Left colon (tissue), 2 donors: ENCODE results near the gene LUC7L2. TPM values are rescaled to one million over a fixed set of nuclear protein-coding genes. Genes with fewer than 3 reads are reported as not detected.
A peak's percentile ranks its signal among the peaks of the same experiment; 100 is the strongest.
"Not testable (repeated sequence)": the region's sequence is repeated elsewhere in the genome, so short reads cannot be mapped to it uniquely, and the experiment has no call there.

Experiments
- ATAC-seq: fragments of 200-7000 bp; cut with Tn5 transposase; one replicate; pipeline ENCODE4 v1.9.1; 2020; ENCODE audit warnings: mild to moderate bottlenecking, moderate library complexity
- DNase-seq, 2 donors: peaks; one replicate each; pipeline ENCODE4 v3.0.0-alpha.2; 2020
- intact Hi-C, 2 donors: fragments of 100-400 bp; cut with DNase I in 1 of 2; cut with micrococcal nuclease in 1 of 2; formaldehyde crosslinking; loops; one replicate each; pipeline versions ENCODE4 v1.11.2 to v1.14.0; 2022; cut with DNase I, micrococcal nuclease
- total RNA-seq, 2 donors: library from RNA; stranded (reverse); fragmentation: NEBNext Ultra II Directional; extraction: Animal tissue kit (Norgen Biotek cat#: 25700); gene quantifications; one replicate each; pipeline ENCODE4 v1.2.1, GENCODE V29; 2021
- donor health status: DM: no; HTN: no; CAD: no.
- donor health status: DM: yes; HTN: yes; CAD: no.

LUC7L2 gene
- total RNA-seq, 2 donors from 2014 or later: 70.0 to 70.8 TPM

- no peak for ATAC-seq
- DNase-seq: no peak
- intact Hi-C loops: no loop called here
These were observed 14.7 kb upstream of the LUC7L2 start for GRCh38 chr7:139345042-139345441.

GRCh38 chr7:139351027-139351426 lies 8.7 kb upstream of the LUC7L2 start:
- intact Hi-C loops: no loop called here
- ATAC-seq (no peak), DNase-seq (no peak)

- no peak for ATAC-seq
- intact Hi-C loops: no loop called here
- DNase-seq: no peak
These were observed 5.0 kb upstream of the LUC7L2 start for GRCh38 chr7:139354729-139355128.

GRCh38 chr7:139355320-139355719 lies 4.4 kb upstream of the LUC7L2 start:
- DNase-seq (no peak), ATAC-seq (no peak)
- intact Hi-C loops: no loop called here

GRCh38 chr7:139357729-139358506 lies 1.8 kb upstream of the LUC7L2 start:
- ATAC-seq, DNase-seq, intact Hi-C loops: not testable (repeated sequence)

GRCh38 chr7:139358541-139359365 lies 941 bp upstream of the LUC7L2 start:
- DNase-seq: peak in 1 of 2 donors; percentile 43
- peak; percentile 25 for ATAC-seq
- intact Hi-C loops: no loop called here

- intact Hi-C loops: no loop called here
- DNase-seq (peak; percentile 97 to 98), ATAC-seq (peak; percentile 78)
These were observed 685 bp downstream of the LUC7L2 start for GRCh38 chr7:139360210-139360947.

- intact Hi-C loops: no loop called here
- DNase-seq: no peak
- ATAC-seq: no peak
These were observed 1.2 kb downstream of the LUC7L2 start for GRCh38 chr7:139360948-139361307.

GRCh38 chr7:139361523-139361922 lies 1.8 kb downstream of the LUC7L2 start:
- intact Hi-C loops: no loop called here
- DNase-seq (no peak), ATAC-seq (no peak)

GRCh38 chr7:139362302-139362701 lies 2.6 kb downstream of the LUC7L2 start:
- ATAC-seq (no peak), DNase-seq (no peak)
- intact Hi-C loops: no loop called here

GRCh38 chr7:139362981-139363380 lies 3.3 kb downstream of the LUC7L2 start:
- intact Hi-C loops: no loop called here
- DNase-seq (no peak), ATAC-seq (no peak)

GRCh38 chr7:139365336-139365735 lies 5.6 kb downstream of the LUC7L2 start:
- DNase-seq (no peak), ATAC-seq (no peak)
- intact Hi-C loops: no loop called here

- DNase-seq (no peak), ATAC-seq (no peak)
- intact Hi-C loops: no loop called here
These were observed 6.7 kb downstream of the LUC7L2 start for GRCh38 chr7:139366400-139366799.

- ATAC-seq (no peak), DNase-seq (no peak)
- intact Hi-C loops: no loop called here
These were observed 7.9 kb downstream of the LUC7L2 start for GRCh38 chr7:139367438-139368155.

GRCh38 chr7:139370301-139370942 lies 10.7 kb downstream of the LUC7L2 start:
- intact Hi-C loops: no loop called here
- DNase-seq (no peak), ATAC-seq (no peak)

GRCh38 chr7:139370943-139371313 lies 11.2 kb downstream of the LUC7L2 start:
- DNase-seq: no peak
- intact Hi-C loops: no loop called here
- ATAC-seq: no peak

- DNase-seq: no peak
- ATAC-seq: no peak
- intact Hi-C loops: no loop called here
These were observed 14.6 kb downstream of the LUC7L2 start for GRCh38 chr7:139374246-139374645.

- ATAC-seq: no peak
- peak in 1 of 2 donors; percentile 10 for DNase-seq
- intact Hi-C loops: no loop called here
These were observed 22.7 kb downstream of the LUC7L2 start for GRCh38 chr7:139382439-139382838.

GRCh38 chr7:139384611-139385010 lies 24.9 kb downstream of the LUC7L2 start:
- no peak for DNase-seq
- no peak for ATAC-seq
- intact Hi-C loops: no loop called here
